Thyroid gland (tissue), 4 donors: Measurements from ENCODE around the gene FAM228A.

Source experiments
- CTCF ChIP-seq, 6 experiments: fragments of 200-600 bp in 3 of 6; fragments of 450-650 bp in 3 of 6; sonication (generic) in 3 of 6; IDR thresholded peaks; one replicate each; pipeline ENCODE4 v1.5.1; 2016 to 2019; ENCODE audit warnings: antibody characterized with exemption in 6 of 6, mild to moderate bottlenecking in 2 of 6, inconsistent platforms in 1 of 6, moderate library complexity in 1 of 6
- POLR2A ChIP-seq, 2 donors: fragments of 450-650 bp; IDR thresholded peaks; one replicate each; pipeline ENCODE4 v1.6.1; 2017; ENCODE audit warnings: antibody characterized with exemption in 2 of 2, mild to moderate bottlenecking in 2 of 2, moderate library complexity in 1 of 2

GRCh38 chr2:24183366-24184069 is 8.7 kb downstream of the FAM228A start:
- TF ChIP-seq POLR2A (IDR thresholded peaks at IDR 0.05) (no peak), CTCF (IDR thresholded peaks at IDR 0.05) (no peak)
